ACHN (cell line): ENCODE data around the gene LRGUK.
"Not testable (repeated sequence)": the region's sequence is repeated elsewhere in the genome, so short reads cannot be mapped to it uniquely, and the experiment has no call there.

Experiments
- DNase-seq: peaks from one replicate; pipeline ENCODE4 v3.0.0-alpha.2; 2015
- in situ Hi-C: cut with HindIII; loops from 2 replicates; pipeline ENCODE4 v1.10.0; 2017; ENCODE audit warnings: low sequenced_read_pairs, low pct_ligation_motif_present, low pct_unique_long_range_greater_than_20kb

The LRGUK gene

DNA sequence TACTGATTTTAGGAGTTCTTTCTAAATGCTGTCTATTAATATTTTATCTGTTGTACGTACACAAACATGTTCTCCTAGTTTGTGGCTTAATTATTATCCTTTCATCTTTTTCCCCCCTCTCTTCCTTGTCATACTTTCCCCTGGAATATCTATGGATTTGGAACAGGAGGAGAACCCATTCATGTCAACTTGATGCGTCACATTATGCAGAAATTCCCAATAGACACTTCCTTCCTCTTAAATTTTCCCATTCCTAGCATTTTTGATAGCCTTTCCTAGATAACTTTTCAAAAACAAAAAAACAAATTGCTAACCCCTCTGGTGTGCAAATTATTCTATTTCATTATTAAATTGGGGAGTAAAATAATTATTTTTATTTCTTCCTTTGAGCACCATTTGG is 153.4 kb downstream of the LRGUK start:
- in situ Hi-C loops: no loop called here
- DNase-seq: no peak

DNA sequence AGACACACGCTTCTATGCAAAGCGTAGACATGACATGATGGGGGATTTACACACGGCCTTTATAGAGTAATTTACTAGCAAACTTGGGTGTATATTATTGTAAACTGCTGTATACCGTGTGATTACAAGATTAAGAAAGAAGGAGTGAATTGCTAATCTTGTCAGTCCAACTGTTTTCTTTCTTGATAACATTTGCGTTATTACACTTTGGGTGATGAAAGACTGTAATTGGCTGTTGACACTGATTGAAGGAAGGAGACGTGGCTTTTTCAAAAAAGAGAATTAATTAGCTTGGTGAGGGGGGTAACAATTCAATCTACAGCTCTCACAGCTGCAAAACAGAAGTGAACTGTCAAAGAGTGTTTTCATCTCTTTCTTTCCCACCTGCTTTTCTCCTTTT is 156.9 kb downstream of the LRGUK start:
- no peak for DNase-seq

DNA sequence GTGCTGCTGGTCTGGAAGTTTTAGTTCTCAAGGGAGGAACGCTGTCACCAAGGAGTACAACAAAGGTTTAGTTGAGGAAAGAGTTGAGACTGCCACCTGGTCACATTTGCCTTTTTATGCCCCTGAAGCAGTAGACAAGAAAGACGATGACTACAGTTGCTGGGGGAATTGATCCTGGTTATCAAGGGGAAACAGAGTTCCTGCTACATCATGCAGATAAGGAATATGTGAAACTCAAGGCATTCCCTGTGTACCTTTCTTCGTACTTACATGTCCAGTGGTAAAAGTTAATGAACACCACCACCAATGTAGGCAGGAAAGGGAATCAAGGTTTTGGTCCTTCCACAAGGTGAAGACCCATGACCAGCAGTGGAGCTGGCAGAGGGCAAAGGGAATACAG is 157.8 kb downstream of the LRGUK start:
- in situ Hi-C loops: no loop called here
- no peak for DNase-seq

More for the DNA sequence above, 156.9 kb downstream of the LRGUK start:
- in situ Hi-C loops: no loop called here

DNA sequence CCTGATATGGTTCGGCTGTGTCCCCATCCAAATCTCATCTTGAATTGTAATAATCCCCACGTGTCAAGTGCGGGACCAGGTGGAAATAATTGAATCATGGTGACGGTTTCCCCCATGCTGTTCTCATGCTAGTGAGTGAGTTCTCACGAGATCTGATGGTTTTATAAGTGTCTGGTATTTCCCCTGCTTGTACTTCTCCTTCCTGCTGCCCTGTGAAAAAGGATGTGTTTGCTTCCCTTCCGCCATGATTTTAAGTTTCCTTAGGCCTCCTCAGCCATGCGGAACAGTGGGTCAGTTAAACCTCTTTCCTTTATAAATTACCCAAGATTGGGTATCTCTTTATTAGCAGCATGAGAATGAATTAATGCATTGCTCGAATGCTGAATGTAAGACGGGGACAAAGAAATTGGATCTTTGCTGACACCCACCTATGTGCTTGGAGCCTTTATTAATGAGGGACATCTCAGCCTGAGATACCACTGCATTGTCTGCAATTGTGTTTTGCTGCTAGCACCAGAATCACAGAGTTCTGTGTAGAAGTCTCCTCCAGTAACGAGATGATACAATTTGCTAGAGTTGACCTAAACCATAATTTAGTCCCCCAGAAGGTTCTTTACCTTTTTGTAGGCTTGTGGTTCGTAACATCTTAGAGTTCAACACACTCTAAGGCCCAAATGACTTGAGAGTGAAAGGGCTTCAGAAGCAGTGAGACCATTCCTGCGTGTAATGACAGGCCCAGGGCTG is 160.9 kb downstream of the LRGUK start:
- no peak for DNase-seq

DNA sequence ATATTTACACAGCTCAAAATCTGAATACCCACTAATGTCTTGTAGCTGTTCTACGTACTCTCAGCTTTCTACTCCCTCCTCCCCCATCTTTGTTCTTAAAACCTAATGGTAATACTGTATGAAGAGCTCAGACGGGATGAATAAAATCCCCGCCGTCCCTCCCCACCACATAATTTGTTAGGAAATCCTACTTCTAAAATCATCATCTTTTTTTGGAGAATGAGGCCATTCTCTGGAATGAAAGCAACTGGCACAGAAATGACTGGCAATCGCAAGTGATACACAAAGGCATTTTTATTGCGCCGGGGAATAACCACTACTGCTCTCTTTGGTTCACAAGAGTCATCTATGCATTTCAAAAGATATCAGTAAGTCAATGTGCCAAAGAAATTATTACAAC is 162.3 kb downstream of the LRGUK start:
- in situ Hi-C loops: no loop called here
- DNase-seq: no peak

More for the DNA sequence above, 160.9 kb downstream of the LRGUK start:
- in situ Hi-C loops: no loop called here

DNA sequence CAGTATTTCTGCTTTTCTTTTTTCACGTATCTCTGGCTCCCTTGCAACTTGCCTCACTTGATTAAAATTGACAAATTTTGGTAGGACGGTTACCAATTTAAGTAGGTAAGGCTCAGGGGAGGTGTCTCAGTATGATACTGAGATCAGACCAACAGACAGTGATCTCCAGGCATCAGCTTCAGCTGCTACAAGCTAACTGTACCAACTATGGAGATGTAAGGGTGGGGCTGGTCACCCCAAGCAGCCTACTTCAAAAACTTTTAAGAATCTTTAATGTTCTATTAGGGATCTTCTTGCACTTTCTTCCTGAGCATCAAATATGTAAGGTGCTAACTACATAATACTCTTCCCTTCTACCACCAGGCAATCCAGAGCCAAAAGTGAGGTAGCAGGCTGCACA is 162.7 kb downstream of the LRGUK start:
- DNase-seq: no peak
- in situ Hi-C loops: no loop called here

DNA sequence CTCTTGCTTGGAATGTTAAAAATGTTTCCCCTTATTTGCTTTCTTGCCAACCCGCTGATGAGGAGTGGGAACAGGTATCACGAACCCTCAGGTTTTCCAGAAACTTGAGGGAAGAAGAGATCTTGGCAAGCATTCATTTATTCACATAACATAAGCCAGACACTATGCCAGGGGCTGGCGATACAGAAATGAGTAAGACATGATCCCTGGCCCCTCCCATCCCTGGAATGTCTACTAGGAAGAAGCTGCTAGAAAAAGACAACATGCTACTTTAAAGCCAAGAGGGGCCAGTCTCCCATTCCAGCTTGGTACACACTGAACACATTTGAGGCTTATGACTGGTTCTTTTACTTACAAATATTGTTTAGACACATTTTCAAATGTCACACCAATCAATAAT is 163.1 kb downstream of the LRGUK start:
- in situ Hi-C loops: no loop called here
- DNase-seq: no peak

DNA sequence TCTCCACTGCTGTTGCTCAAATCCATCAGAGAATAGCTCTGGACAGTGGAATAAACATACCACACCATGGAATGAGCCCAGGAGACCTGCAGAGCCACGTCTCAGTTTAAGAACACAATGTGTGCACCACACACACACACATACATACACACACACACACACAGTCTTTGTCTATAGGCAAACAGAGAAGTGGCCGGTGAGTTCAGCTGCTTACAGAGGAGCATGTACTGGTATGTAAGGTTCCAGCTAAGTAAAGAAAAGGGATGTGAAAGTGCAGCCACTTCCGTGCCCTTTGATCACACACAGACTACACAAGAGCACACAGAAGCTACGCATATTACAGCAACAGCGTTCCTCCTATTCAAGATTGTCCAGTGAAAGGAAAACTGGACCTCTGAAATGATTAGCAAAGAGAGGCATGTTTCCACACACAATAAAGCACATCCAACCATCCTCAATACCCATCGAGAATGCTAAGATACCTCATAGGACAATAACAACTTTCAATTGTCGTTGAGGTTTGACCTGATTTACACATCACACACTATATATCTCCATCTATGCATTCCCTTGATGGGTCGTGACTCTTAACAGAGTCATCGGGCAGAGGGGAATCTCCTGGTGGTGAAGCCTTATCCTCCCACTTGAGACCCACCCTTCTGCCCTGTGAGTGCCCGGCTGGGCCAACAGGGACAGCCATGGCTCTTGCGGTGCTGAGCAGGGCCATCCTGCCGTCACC is 166.0 kb downstream of the LRGUK start:
- in situ Hi-C loops: no loop called here
- DNase-seq: no peak

DNA sequence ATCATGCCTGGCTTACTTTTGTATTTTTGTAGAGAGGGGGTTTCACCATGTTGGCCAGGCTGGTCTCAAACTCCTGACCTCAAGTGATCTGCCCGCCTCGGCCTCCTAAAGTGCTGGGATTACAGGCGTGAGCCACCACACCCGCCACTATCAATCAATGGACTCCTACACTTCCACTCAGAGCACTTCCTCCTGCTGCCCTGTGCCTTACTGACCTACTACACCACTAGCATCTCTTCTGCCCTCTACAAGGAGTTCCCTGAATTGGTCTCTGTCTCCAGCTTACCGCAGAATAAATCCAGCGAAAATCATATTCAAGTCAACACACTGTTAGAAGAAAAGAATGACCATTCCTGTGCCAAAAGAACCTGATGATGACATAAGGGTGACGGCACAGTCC is 168.8 kb downstream of the LRGUK start:
- DNase-seq, in situ Hi-C loops: not testable (repeated sequence)

DNA sequence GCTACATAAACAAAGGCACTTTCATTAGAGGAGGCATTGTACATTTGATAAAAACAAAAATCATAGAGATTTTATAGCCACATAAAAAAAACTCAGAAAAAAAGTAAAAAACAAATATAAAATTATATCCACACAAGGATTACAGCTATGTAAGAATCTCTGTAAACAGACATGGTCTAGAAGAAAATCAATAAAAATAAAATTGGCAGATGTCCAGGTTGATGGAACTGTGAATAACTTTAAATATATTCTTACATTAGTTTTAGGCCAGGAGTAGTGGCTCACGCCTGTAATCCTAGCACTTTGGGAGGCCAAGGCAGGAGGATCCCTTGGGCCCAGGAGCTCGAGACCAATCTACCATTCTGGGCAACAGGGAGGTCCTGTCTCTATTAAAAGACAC is 170.3 kb downstream of the LRGUK start:
- in situ Hi-C loops: no loop called here
- DNase-seq: no peak

DNA sequence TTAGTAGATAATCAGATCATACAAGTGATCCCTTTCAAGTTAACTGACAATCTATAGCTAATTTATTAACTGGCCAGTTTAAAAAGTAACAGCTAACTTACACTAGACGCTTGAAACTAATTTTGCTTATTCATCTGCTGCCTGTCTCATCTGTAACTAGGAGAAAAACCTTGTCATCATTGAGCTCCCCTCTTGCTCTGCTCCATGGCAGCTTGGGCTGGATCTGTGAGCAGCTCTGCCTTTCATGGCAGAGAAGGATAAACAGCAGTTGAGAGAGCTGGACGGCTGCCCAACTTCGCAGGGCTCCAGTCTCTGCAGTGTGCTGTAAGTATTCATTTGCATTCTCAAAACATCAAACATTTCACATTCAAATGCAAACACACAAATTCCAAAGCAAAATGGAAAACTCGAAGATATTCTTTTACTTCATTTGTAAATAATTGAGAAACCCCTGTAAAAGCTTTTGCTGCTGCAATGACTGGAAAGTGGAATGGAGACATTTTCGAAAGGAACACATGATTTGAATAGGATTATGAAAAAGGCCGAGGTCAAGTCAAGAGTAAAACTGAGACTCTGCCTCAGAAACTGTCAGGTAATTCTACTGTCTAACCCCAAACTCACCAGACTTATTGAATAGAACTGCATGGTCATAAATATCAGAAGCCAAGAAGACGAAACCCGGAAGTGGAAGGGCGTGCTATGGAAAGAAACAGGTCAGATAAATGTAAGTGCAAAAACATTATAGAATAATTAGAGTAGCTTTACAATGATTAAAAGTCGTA is 172.0 kb downstream of the LRGUK start:
- in situ Hi-C loops: no loop called here
- no peak for DNase-seq

DNA sequence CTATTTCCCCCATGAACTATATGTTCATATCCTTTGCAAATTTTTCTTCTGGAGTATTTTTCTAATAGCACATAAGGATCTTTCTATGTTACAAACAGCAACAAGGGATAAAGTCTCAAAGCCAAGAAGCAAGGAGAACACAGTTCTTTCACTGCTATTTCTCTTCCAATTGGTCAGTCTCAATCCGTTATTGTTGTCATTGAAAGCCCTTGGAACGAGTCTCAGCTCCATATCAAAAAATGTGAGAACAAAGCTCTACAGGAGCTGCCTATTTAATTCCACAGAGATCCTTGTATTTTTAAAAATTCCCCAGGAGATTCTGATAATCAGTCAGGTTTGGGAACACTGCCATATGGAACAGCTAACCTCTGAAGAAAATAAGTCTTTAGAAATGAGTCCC is 173.8 kb downstream of the LRGUK start:
- no peak for DNase-seq
- in situ Hi-C loops: no loop called here

DNA sequence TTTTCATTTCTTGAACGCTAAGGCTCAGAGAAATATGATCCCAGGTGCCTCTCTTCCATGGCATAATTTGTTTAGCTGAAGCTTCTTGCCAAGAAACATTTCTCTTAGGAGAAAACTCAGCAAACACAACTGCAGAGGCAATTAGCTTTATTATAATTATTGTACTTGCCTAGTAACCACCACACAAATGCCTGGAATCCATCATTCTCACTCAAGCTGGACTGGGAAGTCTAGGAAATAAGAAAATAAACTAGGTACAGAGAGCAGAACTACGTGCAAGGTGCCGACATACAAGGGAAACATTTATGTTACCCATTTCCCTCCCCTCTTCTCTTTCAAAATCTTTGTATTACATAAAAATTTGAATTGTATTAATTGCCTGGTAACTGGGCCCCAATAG is 174.5 kb downstream of the LRGUK start:
- in situ Hi-C loops: no loop called here
- no peak for DNase-seq

DNA sequence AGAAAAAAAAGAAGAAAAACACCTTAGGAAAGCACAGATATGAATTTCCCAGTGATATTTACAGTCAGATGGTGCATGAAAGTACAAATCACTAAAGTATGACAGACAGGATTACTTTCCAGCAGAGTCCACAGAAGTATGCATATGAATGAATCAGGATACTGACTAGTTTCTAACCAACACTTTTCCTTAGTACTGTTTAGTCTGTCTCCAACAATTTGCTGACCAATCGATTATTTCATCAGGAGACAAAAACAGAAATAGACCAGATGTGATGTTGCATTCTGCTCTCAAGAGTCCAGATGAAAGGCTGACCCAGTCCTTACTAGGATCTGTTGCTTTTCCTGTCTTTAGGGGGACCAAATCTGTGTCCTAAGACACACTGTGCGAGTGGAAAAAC is 175.0 kb downstream of the LRGUK start:
- in situ Hi-C loops: no loop called here

DNA sequence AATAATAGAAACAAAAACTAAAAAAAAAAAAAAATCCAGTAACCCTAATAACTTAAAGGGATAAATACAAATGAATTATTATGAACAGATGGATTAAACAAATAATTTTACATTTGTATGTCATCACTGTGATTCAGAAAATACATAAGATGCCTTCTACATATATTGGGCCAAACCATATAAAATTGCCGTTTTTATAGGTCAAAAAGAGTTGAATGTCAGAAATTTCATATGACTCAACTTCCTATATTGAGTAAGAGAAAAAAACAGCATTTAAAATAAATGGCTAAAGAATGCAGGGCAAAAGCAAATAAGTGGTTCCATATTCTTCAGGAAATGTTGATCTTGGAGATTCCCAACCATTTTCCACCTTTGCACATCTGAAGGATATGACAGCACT is 180.2 kb downstream of the LRGUK start:
- in situ Hi-C loops: no loop called here
- DNase-seq: no peak

More for the DNA sequence above, 175.0 kb downstream of the LRGUK start:
- DNase-seq: no peak

DNA sequence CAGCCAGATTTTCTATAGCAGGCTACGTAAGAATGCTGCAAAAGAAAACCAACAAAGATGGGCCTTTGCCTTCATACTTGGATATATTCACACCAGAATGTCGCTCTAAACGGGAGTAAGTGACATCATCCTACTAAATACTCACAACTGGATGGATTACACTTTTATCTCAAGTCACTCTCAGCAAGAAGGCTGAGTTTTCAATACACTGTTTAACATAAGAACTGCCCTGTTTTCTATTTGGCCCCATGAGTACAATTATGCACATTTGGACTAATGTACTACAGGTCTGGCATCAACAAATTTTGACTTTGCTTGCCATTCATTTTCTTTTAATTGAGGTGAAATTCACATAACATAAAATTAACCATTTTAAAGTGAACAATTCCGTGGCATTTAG is 181.4 kb downstream of the LRGUK start:
- in situ Hi-C loops: no loop called here
- DNase-seq: no peak

DNA sequence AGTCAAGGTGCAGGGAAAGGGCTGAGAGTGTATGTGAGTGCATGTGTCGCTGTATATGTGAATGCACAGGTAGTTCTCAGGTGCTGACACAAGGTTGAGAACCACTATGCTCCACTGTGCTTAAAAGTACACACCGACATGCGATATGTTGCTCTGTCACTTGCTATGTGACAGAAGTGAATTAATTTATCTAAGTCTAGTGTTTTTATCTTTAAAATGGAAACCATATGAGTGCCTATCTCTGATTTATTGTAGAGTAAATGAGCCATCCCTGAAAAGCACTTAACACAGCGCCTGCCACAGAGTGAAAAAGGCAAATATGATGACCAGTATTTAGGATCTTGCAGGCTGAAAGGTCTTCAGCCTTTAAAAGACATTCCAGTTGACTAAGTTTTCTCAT is 184.7 kb downstream of the LRGUK start:
- no peak for DNase-seq
- in situ Hi-C loops: no loop called here

DNA sequence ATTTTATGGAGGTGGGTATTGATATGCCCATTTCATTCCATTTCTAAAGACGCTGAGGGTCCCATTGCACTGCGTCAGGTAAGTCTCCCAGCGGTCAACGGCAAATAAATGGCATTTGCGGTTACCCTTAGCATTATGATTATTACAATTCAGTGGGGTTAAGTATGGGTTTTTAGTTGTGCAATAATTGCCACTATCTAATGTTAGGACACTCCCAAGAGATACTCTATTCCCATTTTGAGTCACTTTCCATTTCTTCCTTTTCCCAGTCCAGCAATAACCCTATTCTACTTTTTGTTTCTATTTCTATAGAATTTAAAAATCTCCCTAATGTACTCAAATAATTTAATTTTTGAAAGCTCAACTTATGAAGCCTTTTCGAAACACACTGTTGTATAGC is 185.6 kb downstream of the LRGUK start:
- in situ Hi-C loops: no loop called here
- DNase-seq: no peak

DNA sequence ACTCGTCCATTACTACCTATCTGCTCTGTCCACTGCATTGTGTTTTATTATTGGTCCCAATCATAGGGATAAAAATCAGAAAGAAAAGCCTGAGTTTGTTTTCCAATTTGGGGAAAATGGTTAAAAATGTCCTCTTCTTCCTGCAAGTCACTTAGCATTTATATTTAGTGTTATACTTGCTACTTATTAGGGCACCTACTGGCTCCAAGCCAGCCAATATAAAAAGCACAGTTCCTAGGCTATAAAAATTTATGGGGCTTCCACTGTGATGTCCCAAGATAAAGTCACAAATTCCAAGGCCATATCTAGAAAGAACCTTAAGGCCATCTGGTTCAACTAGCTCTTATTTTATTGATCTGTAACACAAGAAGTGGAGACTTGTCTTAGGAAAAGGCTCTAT is 186.4 kb downstream of the LRGUK start:
- DNase-seq: no peak
- in situ Hi-C loops: no loop called here
